Right renal cortex interstitium (tissue), 3 donors: ENCODE measurements around the gene HCN4. TPM values are rescaled to one million over a fixed set of nuclear protein-coding genes. Genes with fewer than 3 reads are reported as not detected.

Source experiments
- DNase-seq, 3 donors: peaks; one replicate each; pipeline ENCODE4 v3.0.0-alpha.2; 2013; ENCODE audit warnings: low read depth in 3 of 3, low spot score in 2 of 3
- polyA plus RNA-seq, 3 donors: library from polyadenylated mRNA; unstranded; fragments of 120-200 nt; gene quantifications; one replicate each; pipeline ENCODE4 v1.2.1, GENCODE V29; 2013; ENCODE audit not compliant: insufficient read length in 3 of 3

Gene HCN4
- polyA plus RNA-seq, 3 donors, result 0.93 to 1.1 (median 1.0) TPM

- no peak for DNase-seq
Observed at GRCh38 chr15:73382115-73382514, 13.4 kb upstream of the HCN4 start.

GRCh38 chr15:73380661-73381060 lies 11.9 kb upstream of the HCN4 start:
- DNase-seq, result no peak

GRCh38 chr15:73378089-73378488 lies 9.3 kb upstream of the HCN4 start:
- no peak for DNase-seq

GRCh38 chr15:73375755-73376305 lies 7.1 kb upstream of the HCN4 start:
- no peak for DNase-seq

- no peak for DNase-seq
Observed at GRCh38 chr15:73375012-73375411, 6.3 kb upstream of the HCN4 start.

- no peak for DNase-seq
Observed at GRCh38 chr15:73374604-73375003, 5.8 kb upstream of the HCN4 start.

GRCh38 chr15:73373221-73373620 lies 4.5 kb upstream of the HCN4 start:
- no peak for DNase-seq

GRCh38 chr15:73371812-73372211 lies 3.1 kb upstream of the HCN4 start:
- DNase-seq, result no peak

GRCh38 chr15:73370151-73370550 lies 1.4 kb upstream of the HCN4 start:
- DNase-seq, result no peak

- no peak for DNase-seq
Observed at GRCh38 chr15:73369154-73369694, 466 bp upstream of the HCN4 start.

- DNase-seq, result no peak
Observed at GRCh38 chr15:73367624-73368300, 996 bp downstream of the HCN4 start.

GRCh38 chr15:73366766-73367623 lies 1.8 kb downstream of the HCN4 start:
- DNase-seq, result no peak

- no peak for DNase-seq
Observed at GRCh38 chr15:73364070-73364469, 4.7 kb downstream of the HCN4 start.

GRCh38 chr15:73362900-73363299 lies 5.9 kb downstream of the HCN4 start:
- no peak for DNase-seq

GRCh38 chr15:73361337-73361736 lies 7.4 kb downstream of the HCN4 start:
- DNase-seq, result no peak

- DNase-seq, result no peak
Observed at GRCh38 chr15:73359651-73360050, 9.1 kb downstream of the HCN4 start.

GRCh38 chr15:73357999-73358665 lies 10.6 kb downstream of the HCN4 start:
- peak in 1 of 3 donors; percentile 56 for DNase-seq

- no peak for DNase-seq
Observed at GRCh38 chr15:73355612-73356265, 13.0 kb downstream of the HCN4 start.

- no peak for DNase-seq
Observed at GRCh38 chr15:73354241-73354640, 14.5 kb downstream of the HCN4 start.

GRCh38 chr15:73353734-73354133 lies 15.0 kb downstream of the HCN4 start:
- no peak for DNase-seq
